Panc1 (cell line): ENCODE measurements around the gene MARCHF6.
"Not testable (repeated sequence)": the region's sequence is repeated elsewhere in the genome, so short reads cannot be mapped to it uniquely, and the experiment has no call there.

Experiments used
- CTCF ChIP-seq: fragments of 450-650 bp; IDR thresholded peaks from 2 replicates; pipeline ENCODE4 v1.5.1; 2017; ENCODE audit warnings: mild to moderate bottlenecking
- REST ChIP-seq, 2 experiments: IDR thresholded peaks; 2 replicates each; pipeline ENCODE4 v1.6.1; 2011 to 2012; ENCODE audit warnings: low read depth in 2 of 2, control low read depth in 1 of 2, low read length in 1 of 2, mild to moderate bottlenecking in 1 of 2, moderate library complexity in 1 of 2; ENCODE audit not compliant: insufficient read depth in 1 of 2
- TCF7L2 ChIP-seq: IDR thresholded peaks from 2 replicates; pipeline ENCODE4 v1.6.1; 2011; ENCODE audit warnings: mild to moderate bottlenecking, low read depth, low read length, inconsistent platforms

GRCh38 chr5:10344461-10345106 is 8.9 kb upstream of the MARCHF6 start:
- TF ChIP-seq CTCF; REST (IDR thresholded peaks at IDR 0.05; ENCODE audit: insufficient read depth in 1 of 2, low read depth in 2 of 2, low read length in 1 of 2); TCF7L2: not testable (repeated sequence)
